Measurements from ENCODE around the gene PSMC1. TPM values are rescaled to one million over a fixed set of nuclear protein-coding genes. Genes with fewer than 3 reads are reported as not detected.
A peak's percentile ranks its signal among the peaks of the same experiment; 100 is the strongest.

Gene PSMC1
- total and polyA plus RNA-seq, 2 experiments from 2014 or later, result 112 to 139 TPM

GRCh38 chr14:90290337-90291011 is 34.1 kb downstream of the PSMC1 start:
- Mint-ChIP-seq H3K4me1 (peaks cover 21% of the 10 kb centered on the region), H3K9me3 (no peaks in the 10 kb centered on the region), H3K27me3 (ENCODE audit: insufficient read depth, low read depth, poor library complexity) (peaks cover 6% of the 10 kb centered on the region), H3K27ac (peak overlapping the region; percentile 60; the same call in 1 of the 2 replicates), H3K4me3 (no peak overlapping the region), H3K36me3 (ENCODE audit: low read depth) (peaks cover 45% of the 10 kb centered on the region)
- DNase-seq (ENCODE audit: low spot score), result no peak
- Histone ChIP-seq H3K36me3 (ENCODE audit: insufficient read depth) (no peaks in the 10 kb centered on the region; the same call in 1 of the 2 replicates), H3K79me2 (replicated peaks; ENCODE audit: insufficient read depth) (no peaks in the 10 kb centered on the region), H3K27me3 (ENCODE audit: insufficient read depth) (no peaks in the 10 kb centered on the region), H3K27ac (ENCODE audit: low read depth) (no peak overlapping the region), H4K20me1 (replicated peaks; ENCODE audit: insufficient read depth) (0 out of 2 replicates have a peak, but pooled peaks cover 3% of the 10 kb centered on the region), H3K9me2 (ENCODE audit: insufficient read depth) (no peaks in the 10 kb centered on the region), H2AFZ (no peak overlapping the region), H3K4me3 (no peak overlapping the region), H3K4me2 (no peak overlapping the region), H3K4me1 (ENCODE audit: insufficient read depth) (no peaks in the 10 kb centered on the region), H3F3A (replicated peaks; ENCODE audit: low read depth) (no peaks in the 10 kb centered on the region)
- TF ChIP-seq REST (IDR thresholded peaks at IDR 0.05; ENCODE audit: unreplicated experiment), result no peak
- TF ChIP-seq POLR2AphosphoS5 (IDR thresholded peaks at IDR 0.05; ENCODE audit: low read depth), result no peak
- TF ChIP-seq JUNB (IDR thresholded peaks at IDR 0.05; ENCODE audit: unreplicated experiment), result no peak
- no peak for TF ChIP-seq NANOG (IDR thresholded peaks at IDR 0.05; ENCODE audit: borderline replicate concordance)
- no peak for TF ChIP-seq CTCF (conservative IDR thresholded peaks at IDR 0.05; ENCODE audit: low read depth in 2 of 2)
- TF ChIP-seq ZNF114 (CRISPR knock-in tag; IDR thresholded peaks at IDR 0.05), result no peak
- TF ChIP-seq EZH2phosphoT487 (IDR thresholded peaks at IDR 0.05; ENCODE audit: unreplicated experiment), result no peak
- ATAC-seq, result peak; percentile 85

GRCh38 chr14:90291699-90292098 is 35.3 kb downstream of the PSMC1 start:
- H3K9me2 ChIP-seq (ENCODE audit: insufficient read depth), result no peaks in the 10 kb centered on the region
- H3K4me1 ChIP-seq (ENCODE audit: insufficient read depth), result no peaks in the 10 kb centered on the region
- no peak overlapping the region for H2AFZ ChIP-seq
- H3K27ac ChIP-seq (ENCODE audit: low read depth), result 0 out of 2 replicates have a peak overlapping the region, but pooled peaks have one; percentile 19
- no peak overlapping the region for H3K4me3 ChIP-seq
- ATAC-seq, result no peak
- H3K27me3 Mint-ChIP-seq (ENCODE audit: insufficient read depth, low read depth, poor library complexity), result peaks cover 6% of the 10 kb centered on the region
- no peaks in the 10 kb centered on the region; the same call in 1 of the 2 replicates for H3K36me3 ChIP-seq (ENCODE audit: insufficient read depth)
- no peaks in the 10 kb centered on the region for H3F3A ChIP-seq (replicated peaks; ENCODE audit: low read depth)
- peaks cover 21% of the 10 kb centered on the region for H3K4me1 Mint-ChIP-seq
- H3K4me3 Mint-ChIP-seq, result no peak overlapping the region
- no peak for DNase-seq (ENCODE audit: low spot score)
- H3K27me3 ChIP-seq (ENCODE audit: insufficient read depth), result no peaks in the 10 kb centered on the region
- peak overlapping the region; percentile 27 for H3K27ac Mint-ChIP-seq
- peaks cover 39% of the 10 kb centered on the region for H3K36me3 Mint-ChIP-seq (ENCODE audit: low read depth)
- H3K9me3 Mint-ChIP-seq, result no peaks in the 10 kb centered on the region
- H3K4me2 ChIP-seq, result no peak overlapping the region
- H4K20me1 ChIP-seq (replicated peaks; ENCODE audit: insufficient read depth), result 0 out of 2 replicates have a peak, but pooled peaks cover 3% of the 10 kb centered on the region
- H3K79me2 ChIP-seq (replicated peaks; ENCODE audit: insufficient read depth), result no peaks in the 10 kb centered on the region
- no peak for TF ChIP-seq ZNF331 (CRISPR knock-in tag; IDR thresholded peaks at IDR 0.05; ENCODE audit: low read depth)
- no peak for TF ChIP-seq ZNF462 (CRISPR knock-in tag; IDR thresholded peaks at IDR 0.05)

Data from GM23338 (cell line).